Progenitor cell of endocrine pancreas (in vitro differentiated cells): Measurements from ENCODE around the gene SEH1L. TPM values are rescaled to one million over a fixed set of nuclear protein-coding genes. Genes with fewer than 3 reads are reported as not detected.

Source experiments
- DNase-seq: peaks from one replicate; pipeline ENCODE4 v3.0.0; 2021; ENCODE audit warnings: low spot score; ENCODE audit not compliant: unreplicated experiment
- H3K27ac Mint-ChIP-seq: 2 replicates; pipeline ENCODE4 v1.8.0; 2021; ENCODE audit warnings: mild to moderate bottlenecking, moderate library complexity, mixed read lengths
- H3K27me3 Mint-ChIP-seq: 2 replicates; pipeline ENCODE4 v1.8.0; 2021; ENCODE audit warnings: mixed read lengths
- H3K36me3 Mint-ChIP-seq: 2 replicates; pipeline ENCODE4 v1.8.0; 2022; ENCODE audit warnings: mixed read lengths; ENCODE audit not compliant: insufficient read depth
- H3K4me1 Mint-ChIP-seq: 2 replicates; pipeline ENCODE4 v1.8.0; 2021; ENCODE audit warnings: low read depth, mixed read lengths
- H3K4me3 Mint-ChIP-seq: 2 replicates; pipeline ENCODE4 v1.8.0; 2021; ENCODE audit warnings: low read depth, mild to moderate bottlenecking, moderate library complexity, mixed read lengths
- H3K9me3 Mint-ChIP-seq: 2 replicates; pipeline ENCODE4 v1.8.0; 2021; ENCODE audit warnings: low read depth, mixed read lengths
- CTCF ChIP-seq: fragments of 200-600 bp; sonication (generic); IDR thresholded peaks from one replicate; pipeline ENCODE4 v1.5.0; 2021; ENCODE audit warnings: antibody characterized with exemption, mild to moderate bottlenecking; ENCODE audit not compliant: unreplicated experiment
- total RNA-seq: library from RNA; stranded (reverse); gene quantifications from 2 replicates; pipeline ENCODE4 v1.2.1, GENCODE V29; 2021

The SEH1L gene
- total RNA-seq, 1 donor from 2014 or later, result 43.3 TPM

GRCh38 chr18:13032173-13032572 is 84.4 kb downstream of the SEH1L start:
- no peak for DNase-seq
- H3K27ac Mint-ChIP-seq, result no peak overlapping the region
- no peaks in the 10 kb centered on the region for H3K27me3 Mint-ChIP-seq
- H3K4me3 Mint-ChIP-seq, result no peak overlapping the region
- H3K4me1 Mint-ChIP-seq, result no peaks in the 10 kb centered on the region
- H3K36me3 Mint-ChIP-seq, result peaks cover 18% of the 10 kb centered on the region
- TF ChIP-seq CTCF, result no peak
- no peaks in the 10 kb centered on the region for H3K9me3 Mint-ChIP-seq

- Mint-ChIP-seq H3K27ac (no peak overlapping the region), H3K4me1 (no peaks in the 10 kb centered on the region), H3K9me3 (no peaks in the 10 kb centered on the region), H3K36me3 (peaks cover 27% of the 10 kb centered on the region), H3K4me3 (no peak overlapping the region), H3K27me3 (no peaks in the 10 kb centered on the region)
- DNase-seq, result no peak
- no peak for TF ChIP-seq CTCF
Observed at GRCh38 chr18:13035249-13035914, 87.6 kb downstream of the SEH1L start.

- no peak overlapping the region for H3K4me3 Mint-ChIP-seq
- H3K27me3 Mint-ChIP-seq, result no peaks in the 10 kb centered on the region
- no peak for TF ChIP-seq CTCF
- H3K27ac Mint-ChIP-seq, result no peak overlapping the region
- no peaks in the 10 kb centered on the region for H3K9me3 Mint-ChIP-seq
- DNase-seq, result no peak
- H3K36me3 Mint-ChIP-seq, result peaks cover 22% of the 10 kb centered on the region
- no peaks in the 10 kb centered on the region for H3K4me1 Mint-ChIP-seq
Observed at GRCh38 chr18:13036622-13037320, 89.0 kb downstream of the SEH1L start.

Other genes with a start within 250 kb of the SEH1L start
- gene CEP76, start 245.3 kb upstream of the SEH1L start, total RNA-seq, result 12.1 and 14.4 TPM in 2 replicates
- 56.7 and 58.2 TPM in 2 replicates for gene PSMG2, start 245.0 kb upstream of the SEH1L start, total RNA-seq
- 45.1 and 46.4 TPM in 2 replicates for gene PTPN2, start 63.8 kb upstream of the SEH1L start, total RNA-seq
- 28.4 and 30.9 TPM in 2 replicates for gene CEP192, start 43.4 kb downstream of the SEH1L start, total RNA-seq